ENCODE results near the gene UBE2M.
A peak's percentile ranks its signal among the peaks of the same experiment; 100 is the strongest.

UBE2M gene

GRCh38 chr19:58570770-58571574 is 12.6 kb upstream of the UBE2M start:
- DNase-seq (ENCODE audit: low spot score): no peak

GRCh38 chr19:58569943-58570670 is 11.7 kb upstream of the UBE2M start:
- DNase-seq (ENCODE audit: low spot score): no peak

GRCh38 chr19:58569191-58569942 is 11.0 kb upstream of the UBE2M start:
- DNase-seq (ENCODE audit: low spot score): no peak

GRCh38 chr19:58568453-58569130 is 10.2 kb upstream of the UBE2M start:
- no peak for DNase-seq (ENCODE audit: low spot score)

- no peak for DNase-seq (ENCODE audit: low spot score)
Measured at GRCh38 chr19:58566989-58567388, 8.6 kb upstream of the UBE2M start.

- DNase-seq (ENCODE audit: low spot score): no peak
Measured at GRCh38 chr19:58563823-58564222, 5.4 kb upstream of the UBE2M start.

GRCh38 chr19:58563034-58563573 is 4.7 kb upstream of the UBE2M start:
- no peak for DNase-seq (ENCODE audit: low spot score)

- DNase-seq (ENCODE audit: low spot score): no peak
Measured at GRCh38 chr19:58562122-58563033, 4.0 kb upstream of the UBE2M start.

GRCh38 chr19:58561373-58562121 is 3.1 kb upstream of the UBE2M start:
- DNase-seq (ENCODE audit: low spot score): no peak

- DNase-seq (ENCODE audit: low spot score): no peak
Measured at GRCh38 chr19:58560921-58561320, 2.5 kb upstream of the UBE2M start.

GRCh38 chr19:58560007-58560887 is 1.8 kb upstream of the UBE2M start:
- no peak for DNase-seq (ENCODE audit: low spot score)

GRCh38 chr19:58559275-58560006 is 1.0 kb upstream of the UBE2M start:
- peak; percentile 99 for DNase-seq (ENCODE audit: low spot score)

- DNase-seq (ENCODE audit: low spot score): peak; percentile 86
Measured at GRCh38 chr19:58558623-58559274, 338 bp upstream of the UBE2M start.

GRCh38 chr19:58557221-58558065 is 968 bp downstream of the UBE2M start:
- no peak for DNase-seq (ENCODE audit: low spot score)

GRCh38 chr19:58556622-58557220 is 1.7 kb downstream of the UBE2M start:
- DNase-seq (ENCODE audit: low spot score): no peak

- no peak for DNase-seq (ENCODE audit: low spot score)
Measured at GRCh38 chr19:58555920-58556621, 2.3 kb downstream of the UBE2M start.
